Stimulated activated CD8-positive, alpha-beta memory T cell treated with anti-CD3 and anti-CD28 coated beads, Interleukin-15, amount 100 ng/mL, for 1 hour (primary cell): Measurements from ENCODE around the gene DCXR.

ENCODE experiments used
- DNase-seq: peaks from one replicate; pipeline ENCODE4 v3.0.0-alpha.2; 2020; ENCODE audit warnings: low read depth

The DCXR gene

GRCh38 chr17:82055023-82055964 is 17.8 kb upstream of the DCXR start:
- no peak for DNase-seq

GRCh38 chr17:82054351-82055022 is 17.0 kb upstream of the DCXR start:
- DNase-seq: no peak

GRCh38 chr17:82053556-82054263 is 16.2 kb upstream of the DCXR start:
- DNase-seq: no peak

- DNase-seq: no peak
These were observed 15.6 kb upstream of the DCXR start for GRCh38 chr17:82053130-82053529.

GRCh38 chr17:82052638-82053059 is 15.2 kb upstream of the DCXR start:
- no peak for DNase-seq

- DNase-seq: peak; percentile 64
These were observed 14.5 kb upstream of the DCXR start, which contains the start of the genes GPS1 and RFNG for GRCh38 chr17:82051776-82052637. TSS of gene GPS1 (plus strand) at chr17:82051898. CDS start at chr17:82051932, 34 bp downstream. TSS of gene RFNG (minus strand) at chr17:82051811. CDS start at chr17:82051766, 45 bp downstream.

- no peak for DNase-seq
These were observed 13.5 kb upstream of the DCXR start for GRCh38 chr17:82050761-82051641.

GRCh38 chr17:82050152-82050760 is 12.8 kb upstream of the DCXR start:
- no peak for DNase-seq

GRCh38 chr17:82049521-82049971 is 12.0 kb upstream of the DCXR start:
- DNase-seq: no peak

GRCh38 chr17:82049106-82049505 is 11.6 kb upstream of the DCXR start:
- DNase-seq: no peak

- DNase-seq: no peak
These were observed 11.1 kb upstream of the DCXR start for GRCh38 chr17:82048571-82048971.

- no peak for DNase-seq
These were observed 10.5 kb upstream of the DCXR start for GRCh38 chr17:82047914-82048570.

GRCh38 chr17:82047379-82047778 is 9.9 kb upstream of the DCXR start:
- DNase-seq: no peak

- no peak for DNase-seq
These were observed 9.4 kb upstream of the DCXR start for GRCh38 chr17:82046903-82047302.

GRCh38 chr17:82045936-82046484 is 8.5 kb upstream of the DCXR start:
- DNase-seq: no peak

GRCh38 chr17:82043507-82043906 is 6.0 kb upstream of the DCXR start:
- no peak for DNase-seq

GRCh38 chr17:82042649-82043048 is 5.2 kb upstream of the DCXR start:
- no peak for DNase-seq

GRCh38 chr17:82041144-82041814 is 3.8 kb upstream of the DCXR start:
- DNase-seq: no peak
